ENCODE measurements around the gene L1TD1. TPM values are rescaled to one million over a fixed set of nuclear protein-coding genes. Genes with fewer than 3 reads are reported as not detected.

Gene L1TD1
- total and polyA plus RNA-seq, 2 of the 13 experiments (the other 11 are each of a cell fraction or from before 2014, with no cell fraction given), result not detected

- TF ChIP-seq DBP (CRISPR knock-in tag; IDR thresholded peaks at IDR 0.05; ENCODE audit: not compliant biosample characterization) (no peak), FOXO1 (CRISPR knock-in tag; IDR thresholded peaks at IDR 0.05) (no peak; the same call in 1 of the 2 replicates), MTF2 (CRISPR knock-in tag; IDR thresholded peaks at IDR 0.05; ENCODE audit: borderline replicate concordance) (no peak), ZNF609 (CRISPR knock-in tag; IDR thresholded peaks at IDR 0.05; ENCODE audit: borderline replicate concordance) (peak; percentile 43; the same call in 1 of the 2 replicates), EZH2 (conservative IDR thresholded peaks at IDR 0.05; ENCODE audit: low read depth, low read length) (no peak), GZF1 (CRISPR knock-in tag; IDR thresholded peaks at IDR 0.05) (no peak), ZNF720 (CRISPR knock-in tag; IDR thresholded peaks at IDR 0.05) (no peak), ZNF20 (CRISPR knock-in tag; IDR thresholded peaks at IDR 0.05) (no peak), CTCF (CRISPR knock-in tag; IDR thresholded peaks at IDR 0.05) (no peak), ZNF670 (CRISPR knock-in tag; IDR thresholded peaks at IDR 0.05; ENCODE audit: borderline replicate concordance) (no peak), ZNF496 (CRISPR knock-in tag; IDR thresholded peaks at IDR 0.05; ENCODE audit: insufficient replicate concordance) (no peak), HINFP (CRISPR knock-in tag; IDR thresholded peaks at IDR 0.05; ENCODE audit: low read depth) (no peak), ZNF121 (CRISPR knock-in tag; IDR thresholded peaks at IDR 0.05) (no peak), SP4 (CRISPR knock-in tag; IDR thresholded peaks at IDR 0.05) (no peak), TCF12 (IDR thresholded peaks at IDR 0.05) (no peak), TCF12 (CRISPR knock-in tag; IDR thresholded peaks at IDR 0.05) (no peak), GATAD2A (CRISPR knock-in tag; IDR thresholded peaks at IDR 0.05) (peak; percentile 91), GATAD1 (CRISPR knock-in tag; IDR thresholded peaks at IDR 0.05) (no peak), ZNF232 (CRISPR knock-in tag; IDR thresholded peaks at IDR 0.05; ENCODE audit: borderline replicate concordance) (no peak), POLR2G (IDR thresholded peaks at IDR 0.05; ENCODE audit: low read depth, low read length) (no peak), E2F1 (CRISPR knock-in tag; IDR thresholded peaks at IDR 0.05) (no peak), HNRNPH1 (optimal IDR thresholded peaks at IDR 0.05; ENCODE audit: low read depth, low read length) (no peak)
Measured at GRCh38 chr1:62198781-62199125, 4.1 kb downstream of the L1TD1 start (continued).
